LNCaP clone FGC (cell line): ENCODE measurements around the gene NEUROG3.
"Not testable (repeated sequence)": the region's sequence is repeated elsewhere in the genome, so short reads cannot be mapped to it uniquely, and the experiment has no call there.

Experiments
- DNase-seq: peaks from one replicate; pipeline ENCODE4 v3.0.0-alpha.2; 2011; ENCODE audit warnings: low read depth
- H3K4me3 ChIP-seq: 2 replicates; pipeline ENCODE4 v1.5.1; 2011; ENCODE audit warnings: mild to moderate bottlenecking, low read depth, low read length, control low read depth
- TF ChIP-seq, protein P1 (sequence below): IDR thresholded peaks from 2 replicates; pipeline ENCODE4 v1.5.1; 2012; ENCODE audit warnings: mild to moderate bottlenecking; ENCODE audit not compliant: control insufficient read depth, insufficient read depth; ENCODE audit errors: extremely low read depth

NEUROG3 gene

DNA sequence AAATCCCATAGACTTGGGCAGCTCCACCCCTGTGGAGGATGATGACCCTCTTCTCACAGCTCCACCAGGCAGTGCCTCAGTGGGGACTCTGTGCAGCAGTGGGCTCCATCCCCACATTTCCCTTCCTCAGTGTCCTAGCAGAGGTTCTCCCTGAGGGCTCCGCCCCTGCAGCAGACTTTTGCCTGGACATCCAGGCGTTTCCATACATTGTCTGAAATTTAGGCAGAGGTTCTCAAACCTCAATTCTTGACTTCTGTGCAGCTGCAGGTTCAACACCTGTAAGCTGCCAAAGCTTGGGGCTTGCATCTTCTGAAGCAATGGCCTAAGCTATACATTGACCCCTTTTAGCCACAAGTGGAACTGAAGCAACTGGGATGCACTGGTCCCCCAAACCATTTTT lies 31.8 kb downstream of the NEUROG3 start:
- TF ChIP-seq, protein P1, sequence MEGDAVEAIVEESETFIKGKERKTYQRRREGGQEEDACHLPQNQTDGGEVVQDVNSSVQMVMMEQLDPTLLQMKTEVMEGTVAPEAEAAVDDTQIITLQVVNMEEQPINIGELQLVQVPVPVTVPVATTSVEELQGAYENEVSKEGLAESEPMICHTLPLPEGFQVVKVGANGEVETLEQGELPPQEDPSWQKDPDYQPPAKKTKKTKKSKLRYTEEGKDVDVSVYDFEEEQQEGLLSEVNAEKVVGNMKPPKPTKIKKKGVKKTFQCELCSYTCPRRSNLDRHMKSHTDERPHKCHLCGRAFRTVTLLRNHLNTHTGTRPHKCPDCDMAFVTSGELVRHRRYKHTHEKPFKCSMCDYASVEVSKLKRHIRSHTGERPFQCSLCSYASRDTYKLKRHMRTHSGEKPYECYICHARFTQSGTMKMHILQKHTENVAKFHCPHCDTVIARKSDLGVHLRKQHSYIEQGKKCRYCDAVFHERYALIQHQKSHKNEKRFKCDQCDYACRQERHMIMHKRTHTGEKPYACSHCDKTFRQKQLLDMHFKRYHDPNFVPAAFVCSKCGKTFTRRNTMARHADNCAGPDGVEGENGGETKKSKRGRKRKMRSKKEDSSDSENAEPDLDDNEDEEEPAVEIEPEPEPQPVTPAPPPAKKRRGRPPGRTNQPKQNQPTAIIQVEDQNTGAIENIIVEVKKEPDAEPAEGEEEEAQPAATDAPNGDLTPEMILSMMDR, result no peak
- DNase-seq, result no peak
- H3K4me3 ChIP-seq, result no peak overlapping the region

DNA sequence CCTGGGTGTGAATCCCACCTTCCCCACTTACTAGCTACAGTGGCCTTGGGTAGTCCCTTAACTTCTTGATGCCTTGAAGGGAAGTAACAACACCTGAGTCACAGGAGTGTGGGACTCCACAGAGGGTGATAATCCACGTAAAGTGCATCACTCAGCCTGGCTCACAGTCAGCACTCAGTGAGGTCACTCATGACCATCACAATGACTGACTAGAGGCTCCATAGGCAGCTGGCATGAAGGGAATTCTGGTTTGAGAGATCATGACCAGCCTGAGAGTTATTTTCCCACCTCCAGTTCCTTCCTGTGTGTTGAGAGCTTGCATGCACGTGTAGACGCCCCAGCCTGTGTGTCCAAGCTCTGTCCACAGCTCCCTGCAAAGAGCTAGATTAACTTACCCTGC lies 34.8 kb downstream of the NEUROG3 start:
- no peak for DNase-seq
- no peak overlapping the region for H3K4me3 ChIP-seq
- TF ChIP-seq, protein P1, result no peak

DNA sequence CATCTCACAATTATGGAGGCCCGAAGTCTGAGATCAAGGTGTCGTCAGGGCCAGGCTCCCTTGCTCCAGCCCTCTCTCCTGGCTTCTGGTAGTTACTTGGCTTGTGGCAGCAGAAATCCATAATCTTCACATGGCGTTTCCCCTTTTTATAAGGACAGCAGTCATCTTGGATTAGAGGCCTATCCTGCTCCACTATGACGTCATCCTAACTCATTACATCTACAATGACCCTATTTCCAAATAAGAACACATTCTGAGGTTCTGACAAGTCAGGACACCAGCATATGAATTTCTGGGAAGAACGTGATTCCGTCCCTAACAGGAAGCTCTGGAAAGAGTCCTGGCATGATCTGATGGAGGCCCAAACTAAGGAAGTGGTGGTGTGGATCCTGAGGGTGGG lies 35.8 kb downstream of the NEUROG3 start:
- no peak overlapping the region for H3K4me3 ChIP-seq
- TF ChIP-seq, protein P1, result no peak
- DNase-seq, result no peak

DNA sequence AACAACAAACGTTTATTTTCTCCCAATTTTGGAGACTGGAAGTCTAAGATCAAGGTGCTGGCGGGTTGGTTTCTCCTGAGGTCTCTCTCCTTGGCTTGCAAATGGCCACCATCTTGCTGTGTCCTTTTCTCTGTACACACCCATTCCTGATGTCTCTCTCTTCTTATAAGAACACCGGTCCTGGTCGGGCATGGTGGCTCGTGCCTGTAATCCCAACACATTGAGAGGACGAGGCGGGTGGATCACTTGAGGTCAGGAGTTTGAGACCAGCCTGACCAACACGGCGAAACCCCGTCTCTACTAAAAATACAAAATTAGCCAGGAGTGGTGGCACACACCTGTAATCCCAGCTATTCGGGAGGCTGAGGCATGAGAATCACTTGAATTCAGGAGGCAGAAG lies 36.7 kb downstream of the NEUROG3 start:
- DNase-seq, H3K4me3 ChIP-seq: not testable (repeated sequence)

DNA sequence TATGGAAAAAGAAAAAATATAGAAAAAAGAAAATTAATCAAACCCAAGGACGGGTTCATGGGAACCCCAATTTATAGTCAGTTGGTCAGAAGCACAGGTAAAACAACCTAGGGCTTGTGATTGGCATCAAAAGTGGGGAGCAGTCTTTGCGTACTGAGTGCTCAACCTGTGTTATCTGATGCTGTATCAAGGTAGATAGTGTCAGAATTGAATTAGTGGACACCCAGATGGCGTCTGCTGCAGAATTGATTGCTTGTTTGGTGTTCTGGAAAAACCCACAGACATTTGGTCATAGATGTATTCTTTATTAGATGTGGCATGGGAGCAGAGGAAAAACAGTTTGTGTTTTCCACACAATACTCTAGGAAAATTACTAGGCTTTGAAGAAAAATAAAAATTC lies 39.6 kb downstream of the NEUROG3 start:
- no peak overlapping the region for H3K4me3 ChIP-seq
- TF ChIP-seq, protein P1, result no peak
- no peak for DNase-seq

DNA sequence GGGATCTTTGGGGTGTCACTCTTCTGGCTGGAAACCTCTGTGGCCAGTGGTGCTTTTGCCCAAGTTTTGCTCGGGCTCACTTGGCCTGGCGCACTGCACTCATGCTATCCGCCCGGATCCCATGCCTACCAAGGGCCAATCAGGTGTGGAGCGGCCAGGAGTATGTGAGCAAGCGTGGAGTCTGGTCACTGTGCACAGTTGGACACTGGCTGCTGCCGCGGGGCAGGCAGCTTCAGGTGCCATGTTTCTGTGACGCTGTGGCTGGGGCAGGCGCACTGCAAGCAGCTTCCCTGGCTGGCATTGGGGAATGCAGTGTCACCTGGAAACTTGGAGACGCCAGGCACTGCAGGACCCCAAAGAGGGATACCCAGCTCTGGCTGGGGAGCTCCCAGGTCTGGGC lies 45.3 kb downstream of the NEUROG3 start:
- no peak for DNase-seq
- TF ChIP-seq, protein P1, result no peak

More for the DNA sequence above, 45.3 kb downstream of the NEUROG3 start:
- H3K4me3 ChIP-seq, result no peak overlapping the region
